ENCODE results near the gene SPRYD3.

SPRYD3 gene

GRCh38 chr12:53056296-53056695 lies 22.9 kb downstream of the SPRYD3 start (continued):
- TF ChIP-seq EGR2 (tag by site-specific recombination; IDR thresholded peaks at IDR 0.05; ENCODE audit: low read depth): no peak
- no peak for TF ChIP-seq ZNF266 (tag by site-specific recombination; IDR thresholded peaks at IDR 0.05; ENCODE audit: low read depth)
- no peak for TF ChIP-seq ZNF157 (tag by site-specific recombination; IDR thresholded peaks at IDR 0.05)

GRCh38 chr12:53055471-53056266 lies 23.5 kb downstream of the SPRYD3 start:
- Histone ChIP-seq H3K9me3 (ENCODE audit: control insufficient read depth, insufficient read depth, low read depth, low read length) (no peaks in the 10 kb centered on the region), H3K4me3 (ENCODE audit: low read depth, low read length) (no peak overlapping the region), H3K4me1 (ENCODE audit: control insufficient read depth, insufficient read depth, low read length) (peaks cover 11% of the 10 kb centered on the region), H3K27ac (ENCODE audit: extremely low read depth, low read depth, low read length) (no peak overlapping the region), H3K36me3 (ENCODE audit: control insufficient read depth in 2 of 2, insufficient read depth in 1 of 2, low read length in 2 of 2) (peaks cover 0 to 18% of the 10 kb centered on the region in 2 experiments; a peak in 1 of 3 replicates)
- TF ChIP-seq ZBTB8A (tag by site-specific recombination; IDR thresholded peaks at IDR 0.05) (no peak), ZNF624 (tag by site-specific recombination; IDR thresholded peaks at IDR 0.05) (no peak), ZNF366 (tag by site-specific recombination; conservative IDR thresholded peaks at IDR 0.05) (no peak), ZBTB17 (tag by site-specific recombination; IDR thresholded peaks at IDR 0.05) (no peak), ZNF16 (tag by site-specific recombination; IDR thresholded peaks at IDR 0.05; ENCODE audit: low read depth) (no peak), ZNF10 (tag by site-specific recombination; IDR thresholded peaks at IDR 0.05) (no peak), MZF1 (tag by site-specific recombination; IDR thresholded peaks at IDR 0.05; ENCODE audit: borderline replicate concordance) (no peak), BCL11B (tag by site-specific recombination; IDR thresholded peaks at IDR 0.05; ENCODE audit: low read depth) (no peak), ZNF585B (tag by site-specific recombination; IDR thresholded peaks at IDR 0.05) (no peak), ZNF623 (tag by site-specific recombination; IDR thresholded peaks at IDR 0.05) (no peak)
- ChIA-PET POLR2A (interaction anchor here (0.5 to 2.1 kb wide), 5 partner anchors 10 to 266 kb away, joined by 3 to 18 read pairs (median 4); partner anchors contain the start of genes AAAS and EIF4B), CTCF (interaction anchor here (0.6 to 4.7 kb wide), 6 partner anchors 9 to 43 kb away, joined by 3 to 59 read pairs (median 8); partner anchors contain the start of genes IGFBP6 and SPRYD3)

- H3K27ac ChIP-seq (ENCODE audit: extremely low read depth, low read depth, low read length): peak overlapping the region; percentile 45; the same call in 1 of the 2 replicates
- H3K4me3 ChIP-seq (ENCODE audit: low read depth, low read length): peak overlapping the region; percentile 73
- no peaks in the 10 kb centered on the region for H3K9me3 ChIP-seq (ENCODE audit: control insufficient read depth, insufficient read depth, low read depth, low read length)
- ChIA-PET CTCF (interaction anchor here (0.6 to 4.7 kb wide), 21 partner anchors 8 to 1198 kb away, joined by 3 to 59 read pairs (median 4); partner anchors contain the start of genes EIF4B, IGFBP6, SOAT2 and SPRYD3), POLR2A (interaction anchor here (0.6 to 2.1 kb wide), 14 partner anchors 8 to 447 kb away, joined by 3 to 18 read pairs (median 4); partner anchors contain the start of genes AAAS, EIF4B, KRT8 and SPRYD3)
- peaks cover 0 to 11% of the 10 kb centered on the region in 2 experiments; a peak in 1 of 3 replicates for H3K36me3 ChIP-seq (ENCODE audit: control insufficient read depth in 2 of 2, insufficient read depth in 1 of 2, low read length in 2 of 2)
- H3K4me1 ChIP-seq (ENCODE audit: control insufficient read depth, insufficient read depth, low read length): peaks cover 24% of the 10 kb centered on the region
- no peak for TF ChIP-seq ZNF133 (tag by site-specific recombination; IDR thresholded peaks at IDR 0.05)
- TF ChIP-seq ZNF138 (tag by site-specific recombination; IDR thresholded peaks at IDR 0.05; ENCODE audit: borderline replicate concordance): no peak
- no peak for TF ChIP-seq ZNF692 (tag by site-specific recombination; IDR thresholded peaks at IDR 0.05)
- TF ChIP-seq ZNF548 (tag by site-specific recombination; IDR thresholded peaks at IDR 0.05): no peak
- TF ChIP-seq ZNF473 (tag by site-specific recombination; IDR thresholded peaks at IDR 0.05): no peak
- no peak; the same call in 1 of the 2 replicates for TF ChIP-seq ZBTB8A (tag by site-specific recombination; IDR thresholded peaks at IDR 0.05)
- peak; percentile 22 for TF ChIP-seq EGR2 (tag by site-specific recombination; IDR thresholded peaks at IDR 0.05; ENCODE audit: low read depth)
- no peak for TF ChIP-seq ZNF146 (tag by site-specific recombination; IDR thresholded peaks at IDR 0.05)
- no peak for TF ChIP-seq ZNF785 (tag by site-specific recombination; IDR thresholded peaks at IDR 0.05)
- no peak for TF ChIP-seq ZNF398 (tag by site-specific recombination; IDR thresholded peaks at IDR 0.05)
- TF ChIP-seq ZNF148 (tag by site-specific recombination; IDR thresholded peaks at IDR 0.05; ENCODE audit: borderline replicate concordance): no peak
- TF ChIP-seq ZNF214 (tag by site-specific recombination; IDR thresholded peaks at IDR 0.05; ENCODE audit: borderline replicate concordance): no peak
Observed at GRCh38 chr12:53054112-53054878, 24.9 kb downstream of the SPRYD3 start.
